Uterus (tissue), 4 donors: ENCODE data around the gene CCDC60. TPM values are rescaled to one million over a fixed set of nuclear protein-coding genes. Genes with fewer than 3 reads are reported as not detected.

Source experiments
- DNase-seq, 2 donors: peaks; one replicate each; pipeline ENCODE4 v3.0.0-alpha.2; 2019 to 2020
- H3K27ac ChIP-seq, 2 donors: fragments of 200-600 bp; sonication (generic); 1 replicate in 1 of 2; 2 replicates in 1 of 2; pipeline ENCODE4 v1.5.1; 2016 to 2018
- H3K27me3 ChIP-seq, 2 donors: fragments of 200-600 bp; sonication (generic); one replicate each; pipeline ENCODE4 v1.5.1; 2018 to 2019; ENCODE audit warnings: control low read depth in 1 of 2
- H3K36me3 ChIP-seq, 2 donors: fragments of 200-600 bp; sonication (generic); one replicate each; pipeline ENCODE4 v1.5.1; 2019; ENCODE audit warnings: control low read depth in 1 of 2
- H3K4me1 ChIP-seq, 2 donors: fragments of 200-600 bp; sonication (generic); one replicate each; pipeline ENCODE4 v1.5.1; 2018 to 2019; ENCODE audit warnings: control low read depth in 1 of 2
- H3K4me3 ChIP-seq, 2 donors: fragments of 200-600 bp; sonication (generic); 1 replicate in 1 of 2; 2 replicates in 1 of 2; pipeline ENCODE4 v1.5.1; 2018 to 2019; ENCODE audit warnings: mild to moderate bottlenecking in 1 of 2
- H3K9me3 ChIP-seq, 2 donors: fragments of 200-600 bp; sonication (generic); one replicate each; pipeline ENCODE4 v1.5.1; 2019; ENCODE audit warnings: control low read depth in 1 of 2
- POLR2A ChIP-seq, 2 donors: fragments of 450-650 bp; IDR thresholded peaks; one replicate each; pipeline ENCODE4 v1.6.1; 2016; ENCODE audit warnings: antibody characterized with exemption in 2 of 2, mild to moderate bottlenecking in 1 of 2, moderate library complexity in 1 of 2
- intact Hi-C: fragments of 100-400 bp; cut with DNase I; formaldehyde crosslinking; loops from one replicate; pipeline ENCODE4 v1.15.1; 2023; ENCODE audit warnings: low total_unique reads
- total RNA-seq, 4 donors: library from RNA; depleted of rRNA in 3 of 4; stranded (reverse); fragments of >200 nt in 3 of 4; gene quantifications; one replicate each; pipeline versions ENCODE4 v1.1.0 to v1.2.4, GENCODE V29; 2014 to 2023
- TF ChIP-seq, protein P1 (sequence below), 4 experiments: fragments of 200-600 bp in 2 of 4; fragments of 450-650 bp in 2 of 4; sonication (generic) in 2 of 4; IDR thresholded peaks; one replicate each; pipeline ENCODE4 v1.5.1; 2016 to 2019; ENCODE audit warnings: antibody characterized with exemption in 4 of 4, mild to moderate bottlenecking in 2 of 4, moderate library complexity in 1 of 4
- donor health status: DM: yes; HTN: yes; CAD: no.

Gene CCDC60
- total RNA-seq, 4 donors from 2014 or later: 2.4 TPM; not detected in 3

DNA sequence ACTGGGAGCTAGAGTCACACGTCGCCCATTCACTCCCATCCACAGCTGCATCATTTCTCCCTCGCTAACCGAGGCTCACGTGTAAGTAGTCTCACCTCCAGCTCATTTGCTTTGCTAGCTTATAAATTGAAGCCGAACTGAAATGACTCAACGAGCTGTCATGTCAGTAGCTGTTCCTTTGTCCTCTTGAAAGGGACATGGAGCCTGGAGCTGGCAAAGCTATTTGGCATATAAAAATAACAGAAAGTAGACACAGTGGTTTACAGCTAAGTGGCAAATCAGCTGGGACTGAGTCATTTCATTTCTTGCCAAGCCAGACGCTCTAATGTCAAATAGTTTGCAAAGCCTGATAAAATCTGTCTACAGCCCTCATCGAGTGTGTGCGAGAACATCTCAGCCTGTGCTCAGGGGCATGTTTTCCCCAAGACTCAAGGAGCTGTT, 144.6 kb downstream of the CCDC60 start:
- H3K27ac ChIP-seq: no peak overlapping the region
- H3K36me3 ChIP-seq: no peaks in the 10 kb centered on the region
- intact Hi-C loops: loop anchor here (10.0 kb wide), 1 partner anchor 524 kb away; no protein-coding TSS in a partner anchor
- no peaks in the 10 kb centered on the region for H3K27me3 ChIP-seq
- H3K9me3 ChIP-seq: no peaks in the 10 kb centered on the region
- no peaks in the 10 kb centered on the region for H3K4me1 ChIP-seq
- no peak for DNase-seq
- H3K4me3 ChIP-seq: no peak overlapping the region
- TF ChIP-seq, protein P1, sequence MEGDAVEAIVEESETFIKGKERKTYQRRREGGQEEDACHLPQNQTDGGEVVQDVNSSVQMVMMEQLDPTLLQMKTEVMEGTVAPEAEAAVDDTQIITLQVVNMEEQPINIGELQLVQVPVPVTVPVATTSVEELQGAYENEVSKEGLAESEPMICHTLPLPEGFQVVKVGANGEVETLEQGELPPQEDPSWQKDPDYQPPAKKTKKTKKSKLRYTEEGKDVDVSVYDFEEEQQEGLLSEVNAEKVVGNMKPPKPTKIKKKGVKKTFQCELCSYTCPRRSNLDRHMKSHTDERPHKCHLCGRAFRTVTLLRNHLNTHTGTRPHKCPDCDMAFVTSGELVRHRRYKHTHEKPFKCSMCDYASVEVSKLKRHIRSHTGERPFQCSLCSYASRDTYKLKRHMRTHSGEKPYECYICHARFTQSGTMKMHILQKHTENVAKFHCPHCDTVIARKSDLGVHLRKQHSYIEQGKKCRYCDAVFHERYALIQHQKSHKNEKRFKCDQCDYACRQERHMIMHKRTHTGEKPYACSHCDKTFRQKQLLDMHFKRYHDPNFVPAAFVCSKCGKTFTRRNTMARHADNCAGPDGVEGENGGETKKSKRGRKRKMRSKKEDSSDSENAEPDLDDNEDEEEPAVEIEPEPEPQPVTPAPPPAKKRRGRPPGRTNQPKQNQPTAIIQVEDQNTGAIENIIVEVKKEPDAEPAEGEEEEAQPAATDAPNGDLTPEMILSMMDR (IDR thresholded peaks at IDR 0.05): no peak
- TF ChIP-seq POLR2A (IDR thresholded peaks at IDR 0.05): no peak

DNA sequence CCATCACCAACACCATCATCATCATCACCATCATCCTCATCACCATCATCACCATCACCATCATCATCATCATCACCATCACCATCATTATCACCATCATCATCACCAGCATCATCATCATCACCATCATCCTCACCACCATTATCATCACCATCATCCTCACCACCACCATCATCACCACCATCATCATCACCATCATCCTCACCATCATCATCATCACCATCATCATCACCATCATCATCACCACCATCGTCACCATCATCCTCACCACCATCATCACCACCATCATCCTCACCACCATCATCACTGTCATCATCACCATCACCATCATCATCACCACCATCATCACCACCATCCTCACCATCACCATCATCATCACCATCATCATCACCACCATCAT, 146.0 kb downstream of the CCDC60 start:
- DNase-seq: no peak
- TF ChIP-seq, protein P1 (IDR thresholded peaks at IDR 0.05): no peak
- no peak for TF ChIP-seq POLR2A (IDR thresholded peaks at IDR 0.05)
- Histone ChIP-seq H3K36me3 (no peaks in the 10 kb centered on the region), H3K4me3 (no peak overlapping the region), H3K4me1 (no peaks in the 10 kb centered on the region), H3K9me3 (no peaks in the 10 kb centered on the region), H3K27me3 (no peaks in the 10 kb centered on the region), H3K27ac (no peak overlapping the region)
- intact Hi-C loops: no loop called here

DNA sequence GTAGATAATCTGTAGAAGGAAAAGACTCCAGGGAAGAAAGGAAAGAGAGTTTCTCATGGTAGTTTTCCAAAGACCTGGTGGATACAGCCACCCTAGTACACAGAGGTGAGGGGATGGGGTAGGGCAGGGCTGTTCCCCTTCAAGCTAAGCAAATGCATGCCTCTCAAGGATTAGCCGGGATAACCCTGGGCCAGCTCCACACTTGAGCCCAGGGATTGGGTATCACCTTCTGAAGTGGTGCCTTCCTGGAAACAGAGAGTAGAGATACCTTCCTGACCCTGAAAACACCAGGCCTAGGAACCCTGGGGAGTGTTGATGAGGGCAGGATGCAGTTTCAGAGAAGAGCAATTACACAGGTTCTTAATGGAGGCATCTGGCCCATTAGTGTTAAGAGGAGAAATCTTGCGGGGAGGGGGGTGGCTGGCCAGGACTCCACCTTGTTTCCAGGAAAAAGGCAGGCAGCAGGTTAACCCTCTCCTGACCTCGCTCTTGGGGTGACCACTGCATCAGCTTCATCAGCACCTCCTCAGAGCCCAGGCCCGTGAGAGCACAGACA, 152.1 kb downstream of the CCDC60 start:
- Histone ChIP-seq H3K9me3 (no peaks in the 10 kb centered on the region), H3K27me3 (no peaks in the 10 kb centered on the region), H3K4me1 (no peaks in the 10 kb centered on the region), H3K4me3 (no peak overlapping the region), H3K27ac (no peak overlapping the region), H3K36me3 (no peaks in the 10 kb centered on the region)
- no peak for DNase-seq
- intact Hi-C loops: no loop called here
- no peak for TF ChIP-seq POLR2A (IDR thresholded peaks at IDR 0.05)
- TF ChIP-seq, protein P1 (IDR thresholded peaks at IDR 0.05): no peak

DNA sequence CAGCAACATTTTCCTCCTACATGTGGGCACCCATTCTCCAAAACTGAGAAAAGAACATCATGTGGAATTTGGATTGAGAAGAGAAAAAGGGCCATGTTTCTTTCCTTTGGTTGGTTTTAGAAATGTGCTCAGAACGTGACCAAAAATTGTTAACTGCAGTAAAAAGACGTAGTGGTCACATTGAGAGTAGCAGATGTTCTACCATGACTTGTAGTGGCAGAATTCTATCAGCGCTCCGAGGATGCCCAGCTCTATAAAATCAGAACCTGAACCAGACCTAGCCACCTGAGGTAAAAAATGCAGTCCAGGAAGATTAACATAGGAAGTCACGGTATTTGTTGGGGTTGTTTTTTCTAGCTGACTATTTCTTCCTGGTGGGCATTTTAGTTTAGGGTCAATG, 157.3 kb downstream of the CCDC60 start:
- TF ChIP-seq, protein P1 (IDR thresholded peaks at IDR 0.05): no peak
- TF ChIP-seq POLR2A (IDR thresholded peaks at IDR 0.05): no peak
- no peaks in the 10 kb centered on the region for H3K4me1 ChIP-seq
- H3K4me3 ChIP-seq: no peak overlapping the region
- intact Hi-C loops: no loop called here
- no peaks in the 10 kb centered on the region for H3K27me3 ChIP-seq
- no peak for DNase-seq
- H3K27ac ChIP-seq: no peak overlapping the region
- H3K9me3 ChIP-seq: no peaks in the 10 kb centered on the region
- no peaks in the 10 kb centered on the region for H3K36me3 ChIP-seq

GRCh38 chr12:119500209-119500608, 165.7 kb downstream of the CCDC60 start:
- Histone ChIP-seq H3K4me1 (no peaks in the 10 kb centered on the region), H3K36me3 (no peaks in the 10 kb centered on the region), H3K4me3 (no peak overlapping the region), H3K27me3 (no peaks in the 10 kb centered on the region), H3K27ac (no peak overlapping the region), H3K9me3 (no peaks in the 10 kb centered on the region)
- DNase-seq: no peak
- TF ChIP-seq, protein P1 (IDR thresholded peaks at IDR 0.05): no peak
- no peak for TF ChIP-seq POLR2A (IDR thresholded peaks at IDR 0.05)
- intact Hi-C loops: no loop called here
